GM21717 (cell line): ENCODE results near the gene PCYT1A.
"Not testable (repeated sequence)": the region's sequence is repeated elsewhere in the genome, so short reads cannot be mapped to it uniquely, and the experiment has no call there.

Source experiments
- ATAC-seq: cut with Tn5 transposase; IDR thresholded peaks from one replicate; pipeline ENCODE4 v1.9.1; 2021; ENCODE audit warnings: mild to moderate bottlenecking, moderate library complexity; ENCODE audit not compliant: unreplicated experiment

PCYT1A gene

DNA sequence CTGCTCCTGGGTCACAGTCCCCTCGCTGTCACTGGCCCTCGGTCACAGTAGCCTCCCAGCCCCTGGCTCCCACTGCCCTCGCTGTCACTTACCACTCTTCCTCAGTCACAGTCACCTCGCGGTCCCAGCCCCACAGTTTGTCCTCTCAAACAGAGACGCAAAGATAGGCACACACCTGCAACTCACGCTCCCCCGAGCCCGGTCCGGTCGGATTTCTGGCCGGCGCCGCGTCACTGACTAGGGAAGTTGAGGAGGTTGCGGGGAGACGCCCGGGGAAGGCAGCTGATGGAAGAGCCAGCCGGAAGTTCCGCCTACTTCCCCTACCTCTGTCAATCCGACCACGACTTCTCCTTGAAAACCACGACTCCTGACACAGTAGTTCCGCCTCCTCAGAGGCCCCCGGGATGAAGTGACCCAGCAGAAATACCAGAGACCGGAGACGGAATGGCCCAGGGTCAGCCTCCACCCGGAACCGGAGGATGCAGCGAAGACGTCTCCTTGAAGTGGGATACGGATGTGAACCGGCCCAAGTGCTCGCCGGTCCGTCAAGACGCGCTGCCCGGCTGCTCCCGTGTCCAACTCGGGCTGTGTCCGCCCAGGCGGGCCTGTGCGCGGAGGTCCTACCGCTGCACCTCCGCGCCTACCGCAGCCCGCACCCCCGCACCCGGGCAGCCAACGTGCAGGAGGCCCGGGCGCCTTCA is at the start of gene PCYT1A:
Gene PCYT1A (minus strand): TSS at position 287 of the 701 bp plus-strand sequence. CDS start 17,195 bp downstream, outside the sequence.
- ATAC-seq, result peak; percentile 83

DNA sequence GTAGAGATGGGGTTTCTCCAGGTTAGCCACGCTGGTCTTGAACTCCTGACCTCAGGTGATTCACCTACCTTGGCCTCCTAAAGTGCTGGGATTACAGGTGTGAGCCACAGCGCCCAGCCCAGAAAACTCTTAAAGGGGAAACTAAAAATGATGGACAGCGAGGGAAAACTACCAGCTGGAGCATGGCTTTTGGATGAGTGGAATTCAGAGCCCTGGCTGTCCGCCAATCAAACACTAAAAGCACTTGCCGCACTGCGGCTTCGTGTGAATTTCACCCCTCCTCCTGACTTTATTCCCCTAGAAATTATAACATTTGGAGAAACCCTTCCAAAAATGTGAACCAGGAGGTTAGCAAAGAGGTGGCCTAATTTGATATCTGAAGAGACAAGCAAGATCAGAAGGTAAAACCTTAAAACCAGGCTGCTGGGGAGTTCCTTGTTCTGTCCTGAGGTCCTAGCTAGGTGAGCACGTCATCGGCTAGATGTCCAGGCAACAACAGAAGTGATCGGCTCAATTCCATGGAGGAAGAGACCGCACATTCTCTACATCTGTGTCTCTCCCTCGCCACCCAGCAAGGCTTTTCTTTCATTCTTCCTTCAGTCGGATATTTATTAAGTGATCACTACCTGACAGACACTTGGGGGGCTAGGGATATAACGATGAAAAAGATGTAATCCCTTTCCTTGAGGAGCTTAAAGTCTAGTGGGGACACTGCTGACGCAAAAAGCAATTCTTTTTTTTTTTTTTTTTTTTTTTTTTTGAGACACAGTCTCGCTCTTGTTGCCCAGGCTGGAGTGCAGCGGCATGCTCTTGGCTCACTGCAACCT is 49.0 kb upstream of the PCYT1A start:
- no peak for ATAC-seq

DNA sequence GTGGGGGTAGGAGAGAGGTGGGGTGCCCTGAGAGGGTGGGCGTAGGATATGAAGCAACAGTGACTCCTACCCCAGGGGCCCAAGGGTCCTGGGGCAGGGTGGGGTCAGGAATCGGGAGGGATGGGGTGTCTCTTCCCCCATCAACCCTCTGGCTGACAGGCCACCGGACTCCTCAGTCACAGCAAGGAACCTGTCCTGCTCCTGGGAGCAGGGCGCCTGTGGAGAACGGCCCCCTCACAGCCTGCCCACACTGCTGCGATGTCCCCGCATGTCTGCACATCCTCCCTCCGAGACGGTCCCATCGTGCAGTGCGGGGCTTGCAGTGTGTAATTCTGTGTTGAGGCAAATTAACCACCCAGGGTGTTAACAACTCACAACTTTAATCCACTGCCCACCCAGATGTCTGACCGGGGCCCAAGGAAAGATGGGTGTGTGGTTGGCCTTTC is 48.0 kb upstream of the PCYT1A start:
- no peak for ATAC-seq

DNA sequence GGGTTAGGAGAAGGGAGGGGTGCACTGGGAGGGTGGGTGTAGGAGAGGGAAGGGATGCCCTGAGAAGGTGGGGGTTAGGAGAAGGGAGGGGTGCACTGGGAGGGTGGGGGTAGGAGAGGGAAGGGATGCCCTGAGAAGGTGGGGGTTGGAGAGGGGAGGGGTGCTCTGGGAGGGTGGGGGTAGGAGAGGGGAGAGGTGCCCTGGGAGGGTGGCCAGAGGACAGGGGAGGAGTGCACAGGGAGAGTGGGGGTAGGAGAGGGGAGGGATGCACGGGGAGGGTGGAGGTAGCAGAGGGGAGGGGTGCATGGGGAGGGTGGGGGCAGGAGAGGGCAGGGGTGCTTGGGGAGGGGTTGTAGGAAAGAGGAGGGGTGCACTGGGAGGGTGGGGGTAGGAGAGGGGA is 47.5 kb upstream of the PCYT1A start:
- ATAC-seq, result no peak

DNA sequence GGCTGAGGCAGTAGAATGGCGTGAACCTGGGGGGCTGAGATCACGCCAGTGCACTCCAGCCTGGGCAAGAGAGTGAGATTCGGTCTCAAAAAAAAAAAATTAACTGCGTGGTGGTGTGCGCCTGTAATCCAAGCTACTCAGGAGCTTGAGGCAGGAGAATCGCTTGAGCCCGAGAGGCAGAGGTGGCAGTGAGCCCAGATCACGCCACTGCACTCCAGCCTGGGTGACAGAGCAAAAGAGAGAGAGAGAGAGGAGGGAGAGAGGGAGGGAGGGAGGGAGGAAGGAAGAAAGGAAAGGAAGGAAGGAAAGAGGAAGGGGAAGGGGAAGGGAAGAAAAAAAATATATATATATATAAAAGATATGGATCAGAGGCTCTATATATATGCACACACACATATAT is 44.6 kb upstream of the PCYT1A start:
- no peak for ATAC-seq

DNA sequence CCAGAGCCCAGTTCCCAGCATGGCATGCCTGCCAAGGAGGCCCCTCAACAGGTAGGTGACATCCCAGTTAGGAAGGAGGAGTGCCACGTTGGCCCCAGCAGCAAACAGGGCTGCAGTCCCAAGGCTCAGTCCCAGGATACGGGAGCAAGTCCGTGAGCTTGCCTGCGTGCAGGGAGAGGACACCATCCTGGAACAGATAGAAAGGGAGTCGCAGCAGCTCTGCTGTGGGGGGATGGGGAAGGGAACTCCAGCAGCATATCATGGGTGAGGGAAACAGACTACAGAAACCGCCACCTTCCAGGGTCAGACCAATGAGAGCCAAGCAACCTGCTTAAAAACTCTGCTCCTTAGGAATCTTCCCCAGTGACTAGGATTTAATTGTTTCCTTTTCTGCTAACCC is 39.9 kb upstream of the PCYT1A start:
- ATAC-seq, result no peak

DNA sequence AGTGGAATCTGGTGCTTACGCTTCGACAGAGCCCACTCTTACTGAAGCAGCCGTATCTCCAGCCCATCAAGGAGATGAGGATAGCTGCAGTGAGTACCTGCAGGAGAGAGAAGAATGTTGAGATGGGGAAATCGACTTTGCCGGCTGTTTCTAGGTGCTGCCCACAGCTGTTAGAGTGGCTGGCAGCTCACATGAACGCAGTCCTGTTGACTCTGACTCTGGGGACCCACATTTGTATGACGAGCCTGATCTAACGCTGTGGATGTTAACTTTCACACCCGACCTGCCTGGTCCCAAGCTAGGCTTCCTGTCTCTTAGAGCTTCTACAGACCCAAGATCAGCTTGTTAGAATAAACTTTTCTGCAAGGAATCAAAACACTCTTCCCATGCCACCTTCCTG is 39.4 kb upstream of the PCYT1A start:
- no peak for ATAC-seq

DNA sequence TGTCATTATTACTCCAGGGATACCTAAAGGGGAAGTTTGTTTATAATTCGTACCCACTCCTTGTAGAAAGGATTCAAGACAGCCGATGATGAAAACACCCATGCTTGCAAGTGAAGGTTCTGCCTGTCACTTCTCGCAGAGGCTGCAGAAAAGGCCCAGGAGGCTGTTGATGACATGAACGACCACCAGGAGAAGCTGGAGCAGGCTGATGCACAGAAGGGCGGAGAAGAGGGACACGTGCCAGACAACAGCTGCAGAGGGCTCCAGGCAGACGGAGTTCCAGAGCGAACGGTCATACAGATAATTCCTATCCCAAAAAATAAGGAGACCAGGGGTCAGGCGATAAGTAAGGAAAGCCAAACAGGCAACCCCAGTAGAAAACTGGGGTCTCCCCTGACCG is 36.2 kb upstream of the PCYT1A start:
- no peak for ATAC-seq

DNA sequence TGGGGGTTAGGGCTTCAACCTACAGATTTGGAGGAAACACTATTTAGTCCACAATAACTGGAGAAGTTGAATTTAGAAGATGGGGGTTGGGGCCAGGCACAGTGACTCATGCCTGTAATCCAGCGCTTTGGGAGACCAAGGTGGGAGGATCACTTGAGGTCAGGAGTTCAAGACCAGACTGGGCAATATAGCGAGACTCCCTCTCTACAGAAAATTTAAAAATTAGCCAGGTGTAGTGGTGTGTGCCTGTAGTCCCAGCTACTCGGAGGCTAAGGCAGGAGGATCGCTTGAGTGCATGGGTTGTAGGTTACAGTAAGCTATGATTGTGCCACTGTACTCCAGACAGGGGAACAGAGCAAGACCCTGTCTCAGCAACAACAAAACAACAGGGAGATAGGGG is 35.5 kb upstream of the PCYT1A start:
- ATAC-seq, result no peak

DNA sequence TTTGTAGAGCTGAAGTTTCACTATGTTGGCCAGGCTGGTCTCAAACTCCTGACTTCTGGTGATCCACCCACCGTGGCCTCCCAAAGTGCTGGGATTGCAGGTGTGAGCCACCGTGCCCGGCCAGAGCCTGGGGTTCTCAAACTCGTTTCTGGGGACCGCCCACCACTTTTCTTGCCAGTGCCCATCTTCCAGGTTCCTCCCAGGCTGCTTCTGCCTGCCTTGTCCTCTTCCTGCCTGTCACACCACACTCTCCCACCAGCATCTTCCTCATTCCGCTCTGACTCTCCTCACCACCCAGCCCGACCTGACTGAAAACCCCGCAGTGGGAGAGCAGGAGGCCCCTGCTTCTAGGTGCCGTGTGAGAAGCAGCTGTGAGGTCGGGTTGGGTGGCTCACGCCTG is 33.6 kb upstream of the PCYT1A start:
- ATAC-seq, result no peak

DNA sequence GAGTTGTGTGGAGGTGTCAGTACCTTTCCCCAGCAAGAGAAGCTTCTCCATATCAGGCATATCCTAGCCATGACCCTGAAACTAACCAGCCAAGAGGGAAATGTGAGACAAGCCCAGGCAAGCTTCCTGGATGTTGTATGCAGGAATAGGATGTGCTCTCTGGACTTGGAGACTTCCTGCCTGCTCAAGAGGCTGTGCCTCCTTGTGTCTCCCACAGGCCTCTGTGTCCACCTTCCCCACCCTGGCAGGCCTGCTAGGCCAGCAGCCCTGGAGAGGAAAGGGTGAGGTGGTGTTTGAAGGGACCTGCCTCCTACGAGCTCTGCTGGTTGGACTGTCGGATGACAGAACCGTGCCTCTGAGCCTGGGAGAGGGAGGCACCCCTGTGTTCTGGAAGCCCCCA is 32.6 kb upstream of the PCYT1A start:
- no peak for ATAC-seq

DNA sequence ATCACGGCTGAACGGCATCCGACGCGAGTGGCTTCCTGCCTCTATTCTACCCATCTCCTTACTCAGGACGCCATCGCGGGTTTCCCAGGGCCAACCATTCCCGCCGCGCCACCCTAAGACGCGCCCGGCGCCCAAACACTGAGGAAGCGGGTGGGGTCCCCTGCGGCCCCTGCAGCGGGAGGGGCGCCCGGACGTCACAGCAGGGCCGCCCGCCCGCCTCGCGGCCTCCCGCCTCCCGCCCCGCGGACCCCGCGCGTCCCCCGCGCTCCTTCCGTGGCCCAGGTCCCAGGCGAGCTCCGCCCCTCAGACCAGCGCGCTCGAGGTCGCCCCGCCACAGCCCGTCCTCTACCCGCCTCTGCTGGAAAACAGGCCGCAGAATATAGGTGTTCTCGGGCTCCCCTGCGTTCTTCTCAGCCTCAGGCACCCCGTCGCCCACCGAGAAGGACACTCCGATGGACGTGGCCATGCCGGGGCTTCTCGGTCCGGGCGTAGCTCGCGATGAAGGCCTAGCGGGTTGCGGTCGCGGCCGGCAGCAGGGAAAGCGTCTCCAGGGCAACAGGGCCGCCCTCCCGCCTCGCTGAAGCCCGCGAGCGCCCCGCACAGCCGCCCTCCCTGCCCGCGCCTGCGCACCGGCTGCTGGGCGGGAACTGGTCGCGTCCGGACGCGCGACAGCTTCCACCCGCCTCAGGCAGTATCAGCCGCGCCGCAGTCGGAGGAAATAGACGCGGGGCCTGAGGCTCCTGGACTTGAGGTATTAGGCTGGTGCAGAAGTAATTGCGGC is 30.4 kb upstream of the PCYT1A start, which contains the start of gene DYNLT2B:
Gene DYNLT2B (minus strand): TSS at position 554 of the 781 bp plus-strand sequence. CDS start 88 bp downstream, at position 466.
- ATAC-seq, result peak; percentile 79

DNA sequence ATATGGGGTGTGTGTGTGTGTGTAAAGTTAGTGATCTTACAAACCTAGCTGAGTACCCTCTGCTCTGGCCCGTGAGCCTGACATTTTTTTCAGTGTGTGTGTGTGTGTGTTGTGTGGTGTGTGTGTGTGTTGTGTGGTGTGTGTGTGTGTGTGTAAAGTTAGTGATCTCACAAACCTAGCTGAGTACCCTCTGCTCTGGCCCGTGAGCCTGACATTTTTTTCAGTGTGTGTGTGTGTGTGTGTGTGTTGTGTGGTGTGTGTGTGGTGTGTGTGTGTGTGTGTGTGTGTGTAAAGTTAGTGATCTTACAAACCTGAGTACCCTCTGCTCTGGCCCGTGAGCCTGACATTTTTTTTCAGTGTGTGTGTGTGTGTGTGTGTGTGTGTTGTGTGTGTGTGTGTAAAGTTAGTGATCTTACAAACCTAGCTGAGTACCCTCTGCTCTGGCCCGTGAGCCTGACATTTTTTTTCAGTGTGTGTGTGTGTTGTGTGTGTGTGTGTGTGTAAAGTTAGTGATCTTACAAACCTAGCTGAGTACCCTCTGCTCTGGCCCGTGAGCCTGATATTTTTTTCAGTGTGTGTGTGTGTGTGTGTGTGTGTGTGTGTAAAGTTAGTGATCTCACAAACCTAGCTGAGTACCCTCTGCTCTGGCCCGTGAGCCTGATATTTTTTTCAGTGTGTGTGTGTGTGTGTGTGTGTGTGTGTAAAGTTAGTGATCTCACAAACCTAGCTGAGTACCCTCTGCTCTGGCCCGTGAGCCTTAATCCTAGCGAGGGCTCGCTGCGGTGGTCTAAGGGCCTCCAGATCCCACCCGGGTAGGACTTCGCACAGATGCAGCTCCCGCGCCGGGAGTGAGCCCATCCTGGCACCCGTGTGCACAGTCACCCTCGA is 29.5 kb upstream of the PCYT1A start:
- ATAC-seq, result not testable (repeated sequence)

DNA sequence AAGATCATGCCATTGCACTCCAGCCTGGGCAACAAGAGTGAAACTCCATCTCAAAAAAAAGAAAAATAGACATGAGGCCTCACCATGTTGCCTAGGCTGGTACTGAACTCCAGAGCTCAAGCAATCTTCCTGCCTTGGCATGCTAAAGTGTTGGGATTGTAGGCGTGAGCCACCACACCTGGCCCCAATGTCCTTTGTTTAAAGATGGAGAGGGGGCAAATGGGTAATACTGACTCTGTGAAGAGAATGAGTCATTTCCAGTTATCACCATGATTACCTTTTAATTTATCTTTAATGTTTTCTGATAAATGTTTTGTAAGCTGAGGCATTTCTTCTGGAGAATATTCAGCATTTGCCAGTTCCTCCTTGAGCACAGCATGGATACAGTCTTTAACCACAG is 28.3 kb upstream of the PCYT1A start:
- ATAC-seq, result no peak

DNA sequence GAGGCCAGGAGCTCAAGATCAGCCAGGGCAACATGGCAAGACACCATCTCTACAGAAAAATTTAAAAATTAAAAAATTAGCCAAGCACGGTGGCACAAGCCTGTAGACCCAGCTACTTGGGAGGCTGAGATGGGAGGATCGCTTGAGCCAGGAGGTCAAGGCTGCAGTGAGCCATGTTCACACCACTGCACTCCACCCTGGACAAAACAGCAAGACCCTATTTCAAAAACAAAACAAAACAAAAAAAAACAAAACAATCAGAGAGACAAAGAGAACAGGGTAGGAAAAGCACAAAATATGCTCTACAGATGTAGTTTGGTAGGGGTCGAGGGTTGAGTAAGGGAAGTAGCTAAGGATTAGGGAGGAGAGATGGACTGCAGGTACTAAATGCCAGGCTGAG is 27.1 kb upstream of the PCYT1A start:
- no peak for ATAC-seq

DNA sequence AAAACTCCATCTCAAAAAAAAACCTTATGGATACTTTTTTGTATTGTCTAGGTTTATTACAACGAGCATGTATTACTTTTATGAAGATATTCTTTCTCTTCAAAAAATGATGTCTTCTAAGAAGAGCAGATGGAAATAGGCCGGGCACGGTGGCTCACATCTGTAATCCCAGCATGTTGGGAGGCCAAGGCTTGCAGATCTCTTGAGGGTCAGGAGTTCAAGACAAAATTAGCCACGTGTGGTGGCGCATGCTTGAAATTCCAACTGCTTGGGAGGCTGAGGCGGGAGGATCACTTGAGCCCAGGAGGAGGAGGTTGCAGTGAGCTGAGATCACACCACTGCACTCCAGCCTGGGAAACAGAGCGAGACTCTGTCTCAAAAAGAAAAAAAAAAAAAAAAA is 26.6 kb upstream of the PCYT1A start:
- ATAC-seq, result not testable (repeated sequence)

DNA sequence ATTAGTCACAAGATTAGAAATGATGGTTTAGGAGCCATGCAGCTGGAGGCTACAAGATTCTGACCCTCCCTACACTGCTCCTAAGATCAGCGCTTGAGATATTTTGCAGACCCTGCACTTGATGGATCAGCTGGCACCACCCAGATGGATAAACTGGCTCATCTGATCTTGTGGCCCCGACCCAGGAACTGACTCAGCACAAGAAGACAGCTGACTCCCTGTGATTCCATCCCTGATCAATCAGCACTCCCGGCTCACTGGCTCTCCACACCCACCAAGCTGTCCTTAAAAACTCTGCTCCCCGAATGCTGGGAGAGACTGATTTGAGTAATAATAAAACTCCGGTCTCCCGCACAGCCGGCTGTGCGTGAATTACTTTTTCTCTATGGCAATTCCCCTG is 15.4 kb upstream of the PCYT1A start:
- not testable (repeated sequence) for ATAC-seq

DNA sequence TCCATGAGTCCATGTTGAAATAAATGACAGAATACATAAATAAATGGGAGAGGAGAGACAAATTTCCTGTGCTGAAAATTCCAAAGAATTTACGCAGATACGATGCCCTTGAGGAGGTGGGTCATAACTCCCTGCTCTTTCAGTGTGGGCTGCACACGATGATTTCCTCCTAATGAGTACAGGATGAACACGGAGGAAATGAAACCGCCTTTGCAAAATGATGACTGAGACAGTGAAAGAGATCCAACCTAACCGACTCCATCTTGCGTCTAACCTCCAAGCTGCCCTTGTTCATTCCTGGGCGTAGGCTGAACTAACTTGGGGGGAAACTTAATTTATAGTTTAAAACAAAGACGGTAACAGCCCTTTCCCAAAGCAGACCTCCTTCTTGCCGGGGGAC is 15.0 kb upstream of the PCYT1A start:
- not testable (repeated sequence) for ATAC-seq

DNA sequence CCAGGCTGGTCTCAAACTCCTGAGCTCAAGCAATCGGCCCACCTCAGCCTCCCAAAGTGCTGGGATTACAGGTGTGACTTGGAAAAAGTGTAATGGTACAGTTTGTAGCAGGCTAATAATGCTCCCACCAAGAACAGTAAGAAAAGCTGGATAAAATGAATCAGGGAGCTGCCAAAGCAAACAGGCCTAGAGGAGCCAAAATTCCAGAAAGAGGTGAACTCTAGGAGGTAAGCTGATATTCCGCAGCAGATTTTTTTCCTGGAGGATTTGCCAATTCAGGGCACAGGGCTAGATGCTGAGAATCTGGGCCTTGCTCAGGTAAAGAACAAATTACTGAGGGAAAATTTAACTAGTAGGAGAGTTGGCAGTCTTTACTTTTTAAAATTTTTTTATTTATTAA is 11.0 kb upstream of the PCYT1A start:
- ATAC-seq, result no peak

DNA sequence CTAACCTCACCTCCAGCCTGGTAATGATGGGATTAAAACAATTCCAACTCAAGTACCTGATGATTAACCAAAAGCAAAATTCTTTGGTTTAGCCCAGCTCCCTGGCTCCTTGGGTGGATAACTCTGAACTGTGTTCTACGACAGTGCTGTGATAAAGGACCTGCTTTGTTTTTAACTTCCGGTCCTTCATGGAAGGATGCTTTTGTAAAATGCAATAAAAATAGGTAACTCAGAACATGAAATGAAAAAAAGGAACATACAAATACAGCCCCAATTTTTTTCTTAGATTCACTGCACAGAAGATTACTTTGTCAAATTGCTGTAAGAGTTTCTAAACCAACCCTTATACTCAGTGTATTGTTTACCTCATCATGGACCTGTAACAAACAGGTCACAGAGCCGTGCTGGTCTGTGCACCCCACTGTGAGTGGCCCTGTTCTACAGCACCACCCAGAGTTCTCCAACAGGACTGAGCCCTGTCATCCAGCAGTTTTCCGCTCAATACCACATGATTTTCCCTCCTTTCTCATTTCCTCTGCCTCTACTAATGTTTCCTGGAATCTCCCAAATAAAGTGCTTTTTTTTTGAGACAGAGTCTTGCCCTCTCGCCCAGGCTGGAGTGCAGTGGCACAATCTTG is 4.9 kb upstream of the PCYT1A start:
- ATAC-seq, result no peak
